Measurements from ENCODE around the gene CDKN1C. TPM values are rescaled to one million over a fixed set of nuclear protein-coding genes. Genes with fewer than 3 reads are reported as not detected.

CDKN1C gene
- total and polyA plus RNA-seq, 4 donors = 2.6 to 10.2 (median 3.5) TPM

GRCh38 chr11:2838676-2839294 is 46.8 kb downstream of the CDKN1C start:
- 93% methylated on average over 25 of the region's 25 CpGs for WGBS
- H3K4me3 ChIP-seq (ENCODE audit: low read depth in 1 of 3, low read length in 3 of 3) = no peak overlapping the region
- no peaks in the 10 kb centered on the region for H3K36me3 ChIP-seq (ENCODE audit: control insufficient read depth in 4 of 4, insufficient read depth in 3 of 4, low read depth in 1 of 4, low read length in 3 of 4)
- H3K27ac ChIP-seq (ENCODE audit: low read depth in 1 of 2, low read length in 2 of 2) = no peak overlapping the region
- TF ChIP-seq NR2F2 (IDR thresholded peaks at IDR 0.05) (no peak), MAX (IDR thresholded peaks at IDR 0.05) (no peak), ATF3 (IDR thresholded peaks at IDR 0.05) (no peak), RAD21 (IDR thresholded peaks at IDR 0.05) (no peak), TAF1 (conservative IDR thresholded peaks at IDR 0.05) (no peak)
- no peak overlapping the region for H3K9ac ChIP-seq (ENCODE audit: low read depth in 1 of 2, low read length in 2 of 2)
- DNase-seq (ENCODE audit: low spot score) = no peak
- H3K27me3 ChIP-seq (ENCODE audit: control insufficient read depth in 4 of 4, insufficient read depth in 4 of 4, low read length in 3 of 4) = no peaks in the 10 kb centered on the region
- no peaks in the 10 kb centered on the region for H3K4me1 ChIP-seq (ENCODE audit: control insufficient read depth in 4 of 4, insufficient read depth in 4 of 4, low read length in 3 of 4)
- H3K9me3 ChIP-seq (ENCODE audit: control insufficient read depth in 4 of 4, low read length in 3 of 4) = no peaks in the 10 kb centered on the region

- Histone ChIP-seq H3K9ac (ENCODE audit: low read depth in 1 of 2, low read length in 2 of 2) (no peak overlapping the region), H3K36me3 (ENCODE audit: control insufficient read depth in 4 of 4, insufficient read depth in 3 of 4, low read depth in 1 of 4, low read length in 3 of 4) (no peaks in the 10 kb centered on the region), H3K9me3 (ENCODE audit: control insufficient read depth in 4 of 4, low read length in 3 of 4) (no peaks in the 10 kb centered on the region), H3K4me1 (ENCODE audit: control insufficient read depth in 4 of 4, insufficient read depth in 4 of 4, low read length in 3 of 4) (no peaks in the 10 kb centered on the region), H3K27me3 (ENCODE audit: control insufficient read depth in 4 of 4, insufficient read depth in 4 of 4, low read length in 3 of 4) (no peaks in the 10 kb centered on the region), H3K27ac (ENCODE audit: low read depth in 1 of 2, low read length in 2 of 2) (no peak overlapping the region), H3K4me3 (ENCODE audit: low read depth in 1 of 3, low read length in 3 of 3) (no peak overlapping the region)
- DNase-seq (ENCODE audit: low spot score) = no peak
- TF ChIP-seq REST (IDR thresholded peaks at IDR 0.05) (no peak), TAF1 (conservative IDR thresholded peaks at IDR 0.05) (no peak), FOXA2 (IDR thresholded peaks at IDR 0.05) (no peak), ATF3 (IDR thresholded peaks at IDR 0.05) (no peak), YY1 (IDR thresholded peaks at IDR 0.05) (no peak), HNF4G (IDR thresholded peaks at IDR 0.05) (no peak), EGR1 (IDR thresholded peaks at IDR 0.05; ENCODE audit: low read depth in 2 of 2) (no peak), RXRA (IDR thresholded peaks at IDR 0.05) (no peak), MAX (IDR thresholded peaks at IDR 0.05) (no peak), CTCF (IDR thresholded peaks at IDR 0.05; ENCODE audit: low read depth, low read length, missing input control) (no peak), NR2F2 (IDR thresholded peaks at IDR 0.05) (no peak), RAD21 (IDR thresholded peaks at IDR 0.05) (no peak), HNF4A (conservative IDR thresholded peaks at IDR 0.05) (no peak), JUND (IDR thresholded peaks at IDR 0.05) (no peak), SP1 (IDR thresholded peaks at IDR 0.05) (no peak), ZBTB33 (IDR thresholded peaks at IDR 0.05) (no peak), GABPA (IDR thresholded peaks at IDR 0.05 in 1 of 2, conservative IDR thresholded peaks at IDR 0.05 in 1 of 2) (no peak)
- WGBS = 61% methylated on average over 11 of the region's 11 CpGs
Observed at GRCh38 chr11:2838091-2838490, 47.5 kb downstream of the CDKN1C start.

All from liver (tissue), 9 donors.